H1 (cell line): ENCODE data around the gene UTP25. TPM values are rescaled to one million over a fixed set of nuclear protein-coding genes. Genes with fewer than 3 reads are reported as not detected.

Source experiments
- BCL11A ChIP-seq, 2 experiments: IDR thresholded peaks; one replicate each; pipeline ENCODE4 v1.6.1; 2011; ENCODE audit warnings: low read depth in 2 of 2, low read length in 2 of 2, mild to moderate bottlenecking in 2 of 2
- CREB1 ChIP-seq: IDR thresholded peaks from 2 replicates; pipeline ENCODE4 v1.6.1; 2012; ENCODE audit warnings: inconsistent platforms
- EGR1 ChIP-seq: IDR thresholded peaks from 2 replicates; pipeline ENCODE4 v1.6.1; 2011; ENCODE audit warnings: low read depth, low read length, borderline replicate concordance
- GTF2F1 ChIP-seq: IDR thresholded peaks from 2 replicates; pipeline ENCODE4 v1.6.1; 2012; ENCODE audit warnings: low read depth, low read length, improper control_type of control experiment, borderline replicate concordance
- HDAC2 ChIP-seq, 2 experiments: fragments of 300-600 bp in 1 of 2; sonication (generic) in 1 of 2; IDR thresholded peaks; 2 replicates each; pipeline ENCODE4 v1.6.1; 2011 to 2012; ENCODE audit warnings: low read depth in 2 of 2, low read length in 2 of 2, mild to moderate bottlenecking in 2 of 2, moderate library complexity in 2 of 2, borderline replicate concordance in 1 of 2, inconsistent platforms in 1 of 2
- POLR2A ChIP-seq, 2 experiments: IDR thresholded peaks; 1 replicate in 1 of 2; 2 replicates in 1 of 2; pipeline ENCODE4 v1.6.1; 2011; ENCODE audit warnings: low read depth in 2 of 2, low read length in 2 of 2, mild to moderate bottlenecking in 2 of 2; ENCODE audit errors: control extremely low read depth in 1 of 2
- POU5F1 ChIP-seq: IDR thresholded peaks from 2 replicates; pipeline ENCODE4 v1.6.1; 2011; ENCODE audit warnings: low read depth, mild to moderate bottlenecking, low read length, moderate library complexity
- RBBP5 ChIP-seq: IDR thresholded peaks from 2 replicates; pipeline ENCODE4 v1.7.1; 2012; ENCODE audit warnings: low read depth, mild to moderate bottlenecking, inconsistent platforms, low read length, moderate library complexity, borderline replicate concordance
- RNF2 ChIP-seq: fragments of 200-900, 300-1000 bp; sonication (generic); IDR thresholded peaks from 2 replicates; pipeline ENCODE4 v1.7.1; 2016; ENCODE audit warnings: borderline replicate concordance, low read depth, mild to moderate bottlenecking, antibody characterized with exemption, low read length; ENCODE audit not compliant: poor library complexity, severe bottlenecking; ENCODE audit errors: missing control alignments
- SIN3A ChIP-seq, 2 experiments: IDR thresholded peaks in 1 of 2; conservative IDR thresholded peaks in 1 of 2; 2 replicates each; pipeline ENCODE4 v1.6.1; 2011 to 2012; ENCODE audit warnings: low read length in 2 of 2, improper control_type of control experiment in 1 of 2, low read depth in 1 of 2, mild to moderate bottlenecking in 1 of 2
- SIRT6 ChIP-seq: IDR thresholded peaks from one replicate; pipeline ENCODE4 v1.7.1; 2012; ENCODE audit warnings: low read length, inconsistent platforms
- SUZ12 ChIP-seq: fragments of 200-600 bp; sonication (generic); IDR thresholded peaks from 2 replicates; pipeline ENCODE4 v1.6.1; 2012; ENCODE audit warnings: mild to moderate bottlenecking, inconsistent platforms, low read length, moderate library complexity, mixed read lengths
- TBP ChIP-seq: IDR thresholded peaks from 2 replicates; pipeline ENCODE4 v1.6.1; 2011; ENCODE audit warnings: low read depth, low read length, improper control_type of control experiment
- YY1 ChIP-seq: IDR thresholded peaks from 2 replicates; pipeline ENCODE4 v1.6.1; 2011; ENCODE audit warnings: low read depth, mild to moderate bottlenecking, low read length
- ZNF274 ChIP-seq: IDR thresholded peaks from 2 replicates; pipeline ENCODE4 v1.7.0; 2012; ENCODE audit warnings: low read length, borderline replicate concordance; ENCODE audit errors: extremely low read depth
- polyA plus RNA-seq, 7 experiments: library from polyadenylated mRNA; depleted of rRNA in 3 of 7; stranded (reverse) in 5 of 7; unstranded in 2 of 7; fragments of >200 nt in 5 of 7; fragments of 200-250 nt in 2 of 7; gene quantifications; 1 replicate in 5 of 7; 2 replicates in 1 of 7; 4 replicates in 1 of 7; pipeline versions ENCODE4 v1.2.1 to v1.2.3, GENCODE V29; 2011 to 2013; ENCODE audit warnings: missing spikeins in 2 of 7, mixed read lengths in 2 of 7
- total RNA-seq: library from RNA; stranded (reverse); fragmentation: NEBNext Ultra II Directional; extraction: Animal tissue kit (Norgen Biotek cat#: 25700); gene quantifications from 2 replicates; pipeline ENCODE4 v1.2.1, GENCODE V29; 2021

UTP25 gene
- total and polyA plus RNA-seq, 2 of the 8 experiments (the other 6 are each of a cell fraction or from before 2014, with no cell fraction given) = 4.0 to 7.6 TPM

GRCh38 chr1:209827384-209828262 is at the start of gene UTP25 (continued):
- TF ChIP-seq HDAC2 (IDR thresholded peaks at IDR 0.05; ENCODE audit: borderline replicate concordance in 1 of 2, low read depth in 2 of 2, low read length in 2 of 2) = peak; percentile 52 to 100; a peak in 3 of 4 replicates
- no peak for TF ChIP-seq EGR1
- no peak for TF ChIP-seq POU5F1
- no peak for TF ChIP-seq TBP
- TF ChIP-seq RNF2 = no peak
- peak in 1 of 2 experiments; percentile 65; a peak in 2 of 3 replicates for TF ChIP-seq POLR2A (IDR thresholded peaks at IDR 0.05; ENCODE audit: control extremely low read depth in 1 of 2, low read depth in 2 of 2, low read length in 2 of 2)
- no peak for TF ChIP-seq YY1
- no peak for TF ChIP-seq SIRT6
- peak; percentile 97 to 100 for TF ChIP-seq SIN3A (conservative IDR thresholded peaks at IDR 0.05 in 1 of 2, IDR thresholded peaks at IDR 0.05 in 1 of 2; ENCODE audit: low read depth in 1 of 2, low read length in 2 of 2)
- TF ChIP-seq RBBP5 = peak; percentile 41; the same call in 1 of the 2 replicates
- TF ChIP-seq SUZ12 = no peak
- no peak for TF ChIP-seq GTF2F1
- TF ChIP-seq ZNF274 = no peak
- TF ChIP-seq CREB1 = peak; percentile 81
- TF ChIP-seq BCL11A (IDR thresholded peaks at IDR 0.05; ENCODE audit: low read depth in 2 of 2, low read length in 2 of 2) = no peak
